HepG2 (cell line): Measurements from ENCODE around the gene H6PD. TPM values are rescaled to one million over a fixed set of nuclear protein-coding genes. Genes with fewer than 3 reads are reported as not detected.

Experiments used
- ATAC-seq: fragments of 200-7000 bp; cut with Tn5 transposase; 3 replicates; pipeline ENCODE4 v1.9.1; 2020; ENCODE audit warnings: mild to moderate bottlenecking, moderate library complexity
- BruUV-seq: library from RNA; stranded (reverse); fragments of 400-500 nt; replicated peaks from 2 replicates; lab custom pipeline; 2021; lab: Mats Ljungman, UMichigan
- CTCF ChIA-PET: fragments of 300-600 bp; formaldehyde crosslinking; extraction: SDS; loops from one replicate; lab custom pipeline; 2021; ENCODE audit warnings: low total read pairs, inconsistent platforms, low intra/inter-chr PET ratio; lab: Yijun Ruan, JAX
- POLR2A ChIA-PET: fragments of 350-600 bp; sonication (Branson Sonifier 250); formaldehyde crosslinking; loops from one replicate; lab custom pipeline; 2020; ENCODE audit warnings: antibody characterized with exemption, inconsistent platforms; lab: Yijun Ruan, JAX
- DNase-seq: peaks from one replicate; pipeline ENCODE4 v3.0.0-alpha.2; 2015; ENCODE audit warnings: low spot score
- FAIRE-seq: peaks from 3 replicates; lab custom pipeline; 2011; peaks lifted over from hg19 to GRCh38; lab: Jason Lieb, UNC
- H2AFZ ChIP-seq: one replicate; pipeline ENCODE4 v1.6.1; 2011; ENCODE audit warnings: low read length, inconsistent platforms
- H3K27ac ChIP-seq: fragments of 300-600 bp; 3 replicates; pipeline ENCODE4 v1.8.0; 2011; ENCODE audit warnings: mixed run types, mild to moderate bottlenecking, mixed read lengths, low read length, inconsistent platforms; ENCODE audit not compliant: insufficient read depth; ENCODE audit errors: extremely low read length
- H3K27me3 ChIP-seq, 2 experiments: fragments of 200-600 bp in 1 of 2; 2 replicates in 1 of 2; 3 replicates in 1 of 2; pipeline versions ENCODE4 v1.6.0 to v1.8.0; 2011; ENCODE audit warnings: low read length in 2 of 2, mild to moderate bottlenecking in 2 of 2, moderate library complexity in 2 of 2, inconsistent platforms in 1 of 2; ENCODE audit not compliant: insufficient read depth in 2 of 2, control insufficient read depth in 1 of 2
- H3K36me3 ChIP-seq, 2 experiments: fragments of 200-600 bp in 1 of 2; replicated peaks in 1 of 2; 2 replicates in 1 of 2; 3 replicates in 1 of 2; pipeline versions ENCODE4 v1.5.1 to v1.8.0; 2011; ENCODE audit warnings: low read length in 2 of 2, inconsistent platforms in 1 of 2; ENCODE audit not compliant: insufficient read depth in 2 of 2, control insufficient read depth in 1 of 2
- H3K4me1 ChIP-seq: 2 replicates; pipeline ENCODE4 v1.5.1; 2012; ENCODE audit warnings: low read length, inconsistent platforms; ENCODE audit not compliant: insufficient read depth
- H3K4me2 ChIP-seq: 2 replicates; pipeline ENCODE4 v1.6.0; 2011; ENCODE audit warnings: low read depth, low read length, inconsistent platforms
- H3K4me3 ChIP-seq, 3 experiments: fragments of 200-600 bp in 1 of 3; sonication (generic), shearing (Covaris generic) in 1 of 3; replicated peaks in 1 of 3; 2 replicates each; pipeline ENCODE4 v1.5.1; 2011 to 2016; ENCODE audit warnings: low read length in 3 of 3, inconsistent platforms in 2 of 3, low read depth in 2 of 3, mild to moderate bottlenecking in 2 of 3, control low read depth in 1 of 3, mixed read lengths in 1 of 3; ENCODE audit not compliant: insufficient read depth in 1 of 3
- H3K79me2 ChIP-seq: one replicate; pipeline ENCODE4 v1.6.1; 2011; ENCODE audit warnings: low read length, inconsistent platforms; ENCODE audit not compliant: insufficient read depth
- H3K9ac ChIP-seq: 2 replicates; pipeline ENCODE4 v1.6.0; 2011; ENCODE audit warnings: mild to moderate bottlenecking, low read depth, low read length, inconsistent platforms; ENCODE audit not compliant: insufficient read depth
- H3K9me3 ChIP-seq: 2 replicates; pipeline ENCODE4 v1.5.1; 2012; ENCODE audit warnings: mild to moderate bottlenecking, low read length
- H4K20me1 ChIP-seq: 2 replicates; pipeline ENCODE4 v1.6.0; 2011; ENCODE audit warnings: inconsistent platforms, mild to moderate bottlenecking, low read length, moderate library complexity; ENCODE audit not compliant: insufficient read depth
- CBX2 ChIP-seq, 2 experiments: fragments of 200-600 bp in 1 of 2; sonication (generic); formaldehyde crosslinking in 1 of 2; IDR thresholded peaks; 2 replicates each; pipeline versions ENCODE4 v1.7.0 to v1.8.1; 2018 to 2022; ENCODE audit warnings: low read depth in 2 of 2, low read length in 1 of 2, mild to moderate bottlenecking in 1 of 2, missing genetic modification reagents in 1 of 2
- CREM ChIP-seq, 2 experiments: sonication (generic) in 1 of 2; formaldehyde crosslinking in 1 of 2; IDR thresholded peaks; 2 replicates each; pipeline versions ENCODE4 v1.4.0 to v1.6.1; 2016 to 2020; ENCODE audit warnings: antibody characterized with exemption in 1 of 2, mild to moderate bottlenecking in 1 of 2, missing genetic modification reagents in 1 of 2
- EZH2 ChIP-seq: conservative IDR thresholded peaks from 2 replicates; pipeline ENCODE4 v1.6.1; 2012; ENCODE audit warnings: mild to moderate bottlenecking, low read depth, low read length, moderate library complexity
- FOXC1 ChIP-seq: sonication (generic); formaldehyde crosslinking; IDR thresholded peaks from 2 replicates; pipeline ENCODE4 v1.8.0; 2022; ENCODE audit warnings: mild to moderate bottlenecking, missing genetic modification reagents, borderline replicate concordance
- HNRNPL ChIP-seq: fragments of 200-400 bp; formaldehyde crosslinking; IDR thresholded peaks from 2 replicates; pipeline ENCODE4 v1.6.1; 2017; ENCODE audit warnings: mild to moderate bottlenecking, low read depth, low read length
- ZNF768 ChIP-seq: sonication (generic); formaldehyde crosslinking; IDR thresholded peaks from 2 replicates; pipeline ENCODE4 v1.4.0; 2020; ENCODE audit warnings: missing genetic modification reagents
- WGBS: methylation state at CpG from one replicate; pipeline ENCODE4 v1.1.6; 2017; ENCODE audit warnings: low lambda C conversion rate; 5-methylcytosine and 5-hydroxymethylcytosine counted together
- in situ Hi-C: cut with HindIII; loops from 2 replicates; pipeline ENCODE4 v1.10.0; 2017; ENCODE audit warnings: low pct_unique_long_range_greater_than_20kb; ENCODE audit not compliant: extremely low pct_ligation_motif_present
- intact Hi-C: fragments of 100-400 bp; cut with micrococcal nuclease; formaldehyde crosslinking; loops from one replicate; pipeline ENCODE4 v1.10.0; 2022; ENCODE audit not compliant: unreplicated experiment
- polyA plus RNA-seq, 8 experiments: library from polyadenylated mRNA; depleted of rRNA in 3 of 8; stranded (reverse) in 7 of 8; unstranded in 1 of 8; fragments of >200 nt; fragmentation: Illumina TruSeq in 4 of 8; extraction: Trizol in 4 of 8; gene quantifications; 2 replicates each; pipeline versions ENCODE4 v1.2.1 to v1.2.3, GENCODE V29; 2011 to 2016; ENCODE audit warnings: low read depth in 4 of 8, missing spikeins in 1 of 8, mixed read lengths in 1 of 8; ENCODE audit not compliant: insufficient read depth in 1 of 8
- total RNA-seq, 5 experiments: library from RNA; depleted of rRNA; stranded (reverse); fragments of >200 nt; fragmentation: Illumina TruSeq; extraction: Trizol; gene quantifications; 2 replicates each; pipeline ENCODE4 v1.2.3, GENCODE V29; 2016; ENCODE audit warnings: low read depth in 1 of 5
- TF ChIP-seq, protein P1 (sequence below): sonication (generic); formaldehyde crosslinking; IDR thresholded peaks from 2 replicates; pipeline ENCODE4 v1.9.0; 2022; ENCODE audit warnings: low read depth, missing genetic modification reagents
- TF ChIP-seq, protein P2 (sequence below): sonication (generic); formaldehyde crosslinking; IDR thresholded peaks from 2 replicates; pipeline ENCODE4 v1.5.1; 2020; ENCODE audit warnings: mild to moderate bottlenecking, missing genetic modification reagents, moderate library complexity
- TF ChIP-seq, protein P3 (sequence below): sonication (generic); formaldehyde crosslinking; IDR thresholded peaks from 2 replicates; pipeline ENCODE4 v1.8.1; 2023; ENCODE audit warnings: mild to moderate bottlenecking, moderate library complexity, missing genetic modification reagents

H6PD gene
- total and polyA plus RNA-seq, 2 of the 13 experiments (the other 11 are each of a cell fraction or from before 2014, with no cell fraction given) = 9.3 to 14.1 TPM

DNA sequence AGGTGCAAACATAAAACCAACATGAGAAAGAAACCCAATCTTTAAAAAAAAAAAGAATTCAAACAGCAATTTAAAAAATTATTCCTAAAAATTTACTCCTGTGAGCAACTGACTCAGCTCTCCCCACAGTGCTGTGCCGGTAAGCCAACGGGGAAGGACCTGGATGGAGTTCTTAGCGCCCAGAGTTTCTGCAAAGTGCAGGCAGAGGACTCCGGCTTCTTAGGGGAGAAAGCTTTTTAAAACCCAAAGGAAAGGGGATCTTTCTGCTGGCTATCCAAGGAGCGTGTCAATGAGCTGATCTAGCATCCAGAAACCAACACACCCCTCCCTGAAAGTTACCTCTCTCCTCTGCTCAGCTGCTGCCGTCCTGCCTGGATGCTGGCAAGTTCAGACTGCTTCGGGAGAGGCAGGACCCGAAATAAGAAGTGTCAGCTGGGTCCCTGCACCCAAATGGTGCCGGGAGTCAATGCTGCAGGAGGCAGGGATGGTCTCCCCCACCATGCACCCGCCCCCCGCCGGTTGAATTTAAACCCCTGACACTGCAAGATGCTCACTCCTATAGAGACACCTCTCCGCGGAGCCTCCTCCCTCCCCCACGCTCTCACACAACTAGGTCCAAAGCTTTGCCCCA is 32.2 kb upstream of the H6PD start:
- POLR2A ChIA-PET = no interaction called here
- H3K9ac ChIP-seq = no peak overlapping the region
- 17% methylated on average over 15 of the region's 15 CpGs for WGBS

DNA sequence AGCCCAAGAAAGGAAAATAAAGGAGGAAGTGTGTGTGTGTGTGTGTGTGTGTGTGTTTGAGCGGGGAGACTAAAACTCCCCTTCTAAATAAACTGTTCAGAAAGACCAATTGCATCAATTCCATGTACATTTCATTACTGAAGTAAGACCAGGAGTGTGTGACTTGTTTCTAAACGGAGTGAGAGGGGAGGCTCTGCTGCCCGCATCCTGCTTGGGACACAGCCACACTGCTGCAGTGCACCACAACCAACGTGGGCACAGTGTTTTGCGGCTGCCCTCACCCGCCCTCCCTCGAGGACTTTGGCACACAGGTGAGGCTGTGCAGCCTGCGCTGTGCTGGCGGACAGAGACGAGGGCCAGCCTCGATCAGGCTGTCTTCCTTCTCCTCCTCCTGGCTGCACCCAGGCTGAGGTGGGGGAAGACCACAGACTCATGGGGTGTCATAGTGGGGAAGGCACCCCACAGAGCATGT is 31.0 kb upstream of the H6PD start:
- Histone ChIP-seq H3K4me3 (peak overlapping the region in 1 of 3 experiments; percentile 9; a peak in 1 of 6 replicates), H2AFZ (no peak overlapping the region), H3K4me2 (peak overlapping the region; percentile 19; the same call in 1 of the 2 replicates), H3K36me3 (no peaks in the 10 kb centered on the region), H3K27me3 (peaks cover 14 to 62% of the 10 kb centered on the region in 2 experiments), H3K9me3 (no peaks in the 10 kb centered on the region), H4K20me1 (no peaks in the 10 kb centered on the region), H3K9ac (no peak overlapping the region), H3K79me2 (no peaks in the 10 kb centered on the region), H3K4me1 (peaks cover 28% of the 10 kb centered on the region), H3K27ac (no peak overlapping the region)
- ChIA-PET POLR2A (no interaction called here), CTCF (no interaction called here)
- ATAC-seq (peak; percentile 52), DNase-seq (no peak), FAIRE-seq (no peak)
- no TSS peak for BruUV-seq
- in situ Hi-C loops (no loop called here), intact Hi-C loops (no loop called here)
- WGBS = 2% methylated on average over 8 of the region's 11 CpGs
- TF ChIP-seq CBX2 (IDR thresholded peaks at IDR 0.05; ENCODE audit: low read depth, low read length) (no peak), CBX2 (CRISPR knock-in tag; IDR thresholded peaks at IDR 0.05; ENCODE audit: low read depth) (0 out of 2 replicates have a peak, but pooled peaks have one; percentile 60), HNRNPL (peak; percentile 80; the same call in 1 of the 2 replicates), CREM (IDR thresholded peaks at IDR 0.05) (no peak), CREM (CRISPR knock-in tag; IDR thresholded peaks at IDR 0.05) (no peak), ZNF768 (CRISPR knock-in tag) (peak; percentile 76; the same call in 1 of the 2 replicates)
- TF ChIP-seq, protein P1, sequence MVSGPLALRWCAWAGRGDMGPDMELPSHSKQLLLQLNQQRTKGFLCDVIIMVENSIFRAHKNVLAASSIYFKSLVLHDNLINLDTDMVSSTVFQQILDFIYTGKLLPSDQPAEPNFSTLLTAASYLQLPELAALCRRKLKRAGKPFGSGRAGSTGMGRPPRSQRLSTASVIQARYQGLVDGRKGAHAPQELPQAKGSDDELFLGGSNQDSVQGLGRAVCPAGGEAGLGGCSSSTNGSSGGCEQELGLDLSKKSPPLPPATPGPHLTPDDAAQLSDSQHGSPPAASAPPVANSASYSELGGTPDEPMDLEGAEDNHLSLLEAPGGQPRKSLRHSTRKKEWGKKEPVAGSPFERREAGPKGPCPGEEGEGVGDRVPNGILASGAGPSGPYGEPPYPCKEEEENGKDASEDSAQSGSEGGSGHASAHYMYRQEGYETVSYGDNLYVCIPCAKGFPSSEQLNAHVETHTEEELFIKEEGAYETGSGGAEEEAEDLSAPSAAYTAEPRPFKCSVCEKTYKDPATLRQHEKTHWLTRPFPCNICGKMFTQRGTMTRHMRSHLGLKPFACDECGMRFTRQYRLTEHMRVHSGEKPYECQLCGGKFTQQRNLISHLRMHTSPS (CRISPR knock-in tag) = peak; percentile 71; the same call in 1 of the 2 replicates
- TF ChIP-seq, protein P2, sequence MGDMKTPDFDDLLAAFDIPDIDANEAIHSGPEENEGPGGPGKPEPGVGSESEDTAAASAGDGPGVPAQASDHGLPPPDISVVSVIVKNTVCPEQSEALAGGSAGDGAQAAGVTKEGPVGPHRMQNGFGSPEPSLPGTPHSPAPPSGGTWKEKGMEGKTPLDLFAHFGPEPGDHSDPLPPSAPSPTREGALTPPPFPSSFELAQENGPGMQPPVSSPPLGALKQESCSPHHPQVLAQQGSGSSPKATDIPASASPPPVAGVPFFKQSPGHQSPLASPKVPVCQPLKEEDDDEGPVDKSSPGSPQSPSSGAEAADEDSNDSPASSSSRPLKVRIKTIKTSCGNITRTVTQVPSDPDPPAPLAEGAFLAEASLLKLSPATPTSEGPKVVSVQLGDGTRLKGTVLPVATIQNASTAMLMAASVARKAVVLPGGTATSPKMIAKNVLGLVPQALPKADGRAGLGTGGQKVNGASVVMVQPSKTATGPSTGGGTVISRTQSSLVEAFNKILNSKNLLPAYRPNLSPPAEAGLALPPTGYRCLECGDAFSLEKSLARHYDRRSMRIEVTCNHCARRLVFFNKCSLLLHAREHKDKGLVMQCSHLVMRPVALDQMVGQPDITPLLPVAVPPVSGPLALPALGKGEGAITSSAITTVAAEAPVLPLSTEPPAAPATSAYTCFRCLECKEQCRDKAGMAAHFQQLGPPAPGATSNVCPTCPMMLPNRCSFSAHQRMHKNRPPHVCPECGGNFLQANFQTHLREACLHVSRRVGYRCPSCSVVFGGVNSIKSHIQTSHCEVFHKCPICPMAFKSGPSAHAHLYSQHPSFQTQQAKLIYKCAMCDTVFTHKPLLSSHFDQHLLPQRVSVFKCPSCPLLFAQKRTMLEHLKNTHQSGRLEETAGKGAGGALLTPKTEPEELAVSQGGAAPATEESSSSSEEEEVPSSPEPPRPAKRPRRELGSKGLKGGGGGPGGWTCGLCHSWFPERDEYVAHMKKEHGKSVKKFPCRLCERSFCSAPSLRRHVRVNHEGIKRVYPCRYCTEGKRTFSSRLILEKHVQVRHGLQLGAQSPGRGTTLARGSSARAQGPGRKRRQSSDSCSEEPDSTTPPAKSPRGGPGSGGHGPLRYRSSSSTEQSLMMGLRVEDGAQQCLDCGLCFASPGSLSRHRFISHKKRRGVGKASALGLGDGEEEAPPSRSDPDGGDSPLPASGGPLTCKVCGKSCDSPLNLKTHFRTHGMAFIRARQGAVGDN (CRISPR knock-in tag) = peak; percentile 34
- TF ChIP-seq, protein P3, sequence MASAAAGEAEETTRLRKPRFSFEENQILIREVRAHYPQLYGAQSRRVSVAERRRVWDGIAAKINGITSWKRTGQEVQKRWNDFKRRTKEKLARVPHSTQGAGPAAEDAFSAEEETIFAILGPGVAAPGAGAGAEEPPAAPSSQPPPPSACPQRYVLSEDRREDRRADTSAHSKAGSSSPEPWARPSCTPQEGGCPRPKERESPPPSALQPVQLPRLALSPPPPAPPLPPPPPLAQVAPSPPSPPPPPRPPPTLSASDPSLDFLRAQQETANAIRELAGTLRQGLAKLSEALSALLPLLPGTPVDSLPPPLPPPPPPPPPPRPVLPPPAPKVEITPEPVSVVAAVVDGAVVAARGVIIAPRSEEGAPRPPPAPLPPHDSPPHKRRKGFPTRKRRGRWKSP = no peak

More for the DNA sequence above, 32.2 kb upstream of the H6PD start:
- no peaks in the 10 kb centered on the region for H3K79me2 ChIP-seq
- no peak overlapping the region for H3K4me3 ChIP-seq
- intact Hi-C loops = no loop called here
- CTCF ChIA-PET = no interaction called here
- in situ Hi-C loops = no loop called here
- peaks cover 17 to 74% of the 10 kb centered on the region in 2 experiments for H3K27me3 ChIP-seq
- ATAC-seq = no peak
- no TSS peak for BruUV-seq
- no peaks in the 10 kb centered on the region for H3K36me3 ChIP-seq
- no peaks in the 10 kb centered on the region for H3K9me3 ChIP-seq
- DNase-seq = no peak
- H3K27ac ChIP-seq = no peak overlapping the region
- no peak for FAIRE-seq
- H3K4me2 ChIP-seq = no peak overlapping the region
- no peaks in the 10 kb centered on the region for H4K20me1 ChIP-seq
- H2AFZ ChIP-seq = no peak overlapping the region
- peaks cover 40% of the 10 kb centered on the region for H3K4me1 ChIP-seq
- TF ChIP-seq EZH2 (0 out of 2 replicates have a peak, but pooled peaks have one; percentile 2), FOXC1 (CRISPR knock-in tag) (no peak)
- TF ChIP-seq, all 625 proteins: peak for 1
